Epidermal melanocyte (primary cell): ENCODE data around the gene PGBD1.
"Not testable (repeated sequence)": the region's sequence is repeated elsewhere in the genome, so short reads cannot be mapped to it uniquely, and the experiment has no call there.

Source experiments
- DNase-seq: peaks from one replicate; pipeline ENCODE4 v3.0.0; 2011; ENCODE audit warnings: low spot score; ENCODE audit not compliant: insufficient read length

The PGBD1 gene

GRCh38 chr6:28269492-28269891 is 11.9 kb upstream of the PGBD1 start:
- no peak for DNase-seq

- no peak for DNase-seq
Measured at GRCh38 chr6:28274888-28275287, 6.5 kb upstream of the PGBD1 start.

- DNase-seq: no peak
Measured at GRCh38 chr6:28277746-28278145, 3.6 kb upstream of the PGBD1 start.

- DNase-seq: no peak
Measured at GRCh38 chr6:28280595-28281287, 631 bp upstream of the PGBD1 start.

GRCh38 chr6:28282926-28283325 is 1.6 kb downstream of the PGBD1 start:
- no peak for DNase-seq

- no peak for DNase-seq
Measured at GRCh38 chr6:28291573-28291972, 10.2 kb downstream of the PGBD1 start.

GRCh38 chr6:28295326-28295725 is 14.0 kb downstream of the PGBD1 start:
- no peak for DNase-seq

- DNase-seq: no peak
Measured at GRCh38 chr6:28296520-28297060, 15.2 kb downstream of the PGBD1 start.

GRCh38 chr6:28303570-28303969 is 22.2 kb downstream of the PGBD1 start:
- DNase-seq: no peak

- not testable (repeated sequence) for DNase-seq
Measured at GRCh38 chr6:28306363-28306762, 25.0 kb downstream of the PGBD1 start.

- DNase-seq: no peak
Measured at GRCh38 chr6:28311139-28311823, 29.9 kb downstream of the PGBD1 start.

- DNase-seq: no peak
Measured at GRCh38 chr6:28312939-28313338, 31.6 kb downstream of the PGBD1 start.

- DNase-seq: no peak
Measured at GRCh38 chr6:28315628-28316027, 34.3 kb downstream of the PGBD1 start.

GRCh38 chr6:28317866-28318265 is 36.5 kb downstream of the PGBD1 start:
- not testable (repeated sequence) for DNase-seq

- no peak for DNase-seq
Measured at GRCh38 chr6:28322661-28323060, 41.3 kb downstream of the PGBD1 start.

GRCh38 chr6:28323813-28324424 is 42.5 kb downstream of the PGBD1 start:
- no peak for DNase-seq

GRCh38 chr6:28326371-28326948 is 45.1 kb downstream of the PGBD1 start:
- no peak for DNase-seq

- no peak for DNase-seq
Measured at GRCh38 chr6:28330041-28330440, 48.7 kb downstream of the PGBD1 start.

- DNase-seq: no peak
Measured at GRCh38 chr6:28333047-28333446, 51.7 kb downstream of the PGBD1 start.

GRCh38 chr6:28333599-28334018 is 52.2 kb downstream of the PGBD1 start:
- no peak for DNase-seq

GRCh38 chr6:28334286-28335039 is 53.1 kb downstream of the PGBD1 start:
- DNase-seq: no peak
